ENCODE results near the gene OR8B3.

GRCh38 chr11:124441519-124441918 lies 42.7 kb upstream of the OR8B3 start:
- TF ChIP-seq POLR2AphosphoS5 (IDR thresholded peaks at IDR 0.05) (no peak), POLR2A (IDR thresholded peaks at IDR 0.05) (no peak)

Data from breast epithelium (tissue), 3 donors.